HG02759 (cell line): Measurements from ENCODE around the gene BRMS1L.
"Not testable (repeated sequence)": the region's sequence is repeated elsewhere in the genome, so short reads cannot be mapped to it uniquely, and the experiment has no call there.

Source experiments
- ATAC-seq: cut with Tn5 transposase; IDR thresholded peaks from one replicate; pipeline ENCODE4 v1.9.1; 2021; ENCODE audit warnings: mild to moderate bottlenecking, moderate library complexity; ENCODE audit not compliant: unreplicated experiment

Gene BRMS1L

GRCh38 chr14:35826218-35826951, at the start of gene BRMS1L:
Gene BRMS1L (plus strand): TSS chr14:35826338. CDS start chr14:35826517, 179 bp downstream.
- peak; percentile 95 for ATAC-seq

GRCh38 chr14:35776823-35777222, 49.3 kb upstream of the BRMS1L start:
- ATAC-seq, result no peak

DNA sequence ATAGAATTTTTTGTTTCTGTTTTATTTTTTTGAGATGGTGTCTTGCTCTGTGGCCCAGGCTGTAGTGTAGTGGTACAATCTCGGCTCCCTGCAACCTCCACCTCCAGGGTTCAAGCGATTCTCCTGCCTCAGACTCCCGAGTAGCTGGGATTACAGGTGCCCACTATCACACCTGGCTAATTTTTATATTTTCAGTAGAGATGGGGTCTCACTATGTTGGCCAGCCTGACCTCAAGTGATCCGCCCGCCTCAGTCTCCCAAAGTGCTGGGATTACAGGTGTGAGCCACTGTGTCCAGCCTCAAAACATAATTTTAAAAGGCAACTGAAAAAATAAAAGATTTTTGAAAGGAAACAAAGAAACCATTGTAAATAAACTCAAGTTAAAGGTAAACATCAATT, 48.6 kb upstream of the BRMS1L start:
- ATAC-seq, result not testable (repeated sequence)

- ATAC-seq, result no peak
Observed at GRCh38 chr14:35779368-35779767, 46.8 kb upstream of the BRMS1L start.

DNA sequence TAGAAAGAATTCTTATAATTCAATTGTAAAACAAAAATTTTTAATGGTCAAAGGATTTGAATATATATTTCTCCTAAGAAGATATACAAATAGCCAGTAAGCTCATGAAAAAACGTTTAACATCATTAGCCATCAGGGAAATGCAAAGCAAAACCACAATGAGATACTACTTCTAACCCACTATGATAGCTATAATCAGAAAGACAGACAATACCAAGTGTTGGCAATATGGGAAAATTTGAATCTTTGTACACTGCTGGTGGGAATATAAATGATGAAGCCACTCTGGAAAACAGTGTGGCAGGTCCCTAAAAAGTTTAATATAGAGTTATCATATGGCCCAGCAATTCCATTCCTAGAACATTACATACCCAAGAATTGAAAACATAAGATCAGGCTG, 42.4 kb upstream of the BRMS1L start:
- ATAC-seq, result no peak

DNA sequence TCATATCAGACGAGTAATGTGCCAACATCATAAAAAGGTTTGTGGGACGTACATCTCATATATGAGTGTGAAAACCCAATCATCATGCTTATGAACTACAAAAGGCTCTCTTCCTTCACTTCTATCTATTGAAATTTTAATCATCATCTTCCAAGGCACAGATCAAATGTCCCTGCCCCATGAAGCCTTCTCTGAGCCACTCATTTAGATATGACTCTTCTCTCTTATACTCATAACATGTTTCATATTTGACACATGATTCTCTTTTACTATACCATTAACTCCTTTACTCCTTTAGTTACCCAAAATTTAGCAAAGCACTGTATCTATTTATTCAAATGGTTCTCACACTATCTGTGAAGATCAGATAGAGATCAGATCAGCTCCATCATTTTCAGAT, 39.3 kb upstream of the BRMS1L start:
- no peak for ATAC-seq

DNA sequence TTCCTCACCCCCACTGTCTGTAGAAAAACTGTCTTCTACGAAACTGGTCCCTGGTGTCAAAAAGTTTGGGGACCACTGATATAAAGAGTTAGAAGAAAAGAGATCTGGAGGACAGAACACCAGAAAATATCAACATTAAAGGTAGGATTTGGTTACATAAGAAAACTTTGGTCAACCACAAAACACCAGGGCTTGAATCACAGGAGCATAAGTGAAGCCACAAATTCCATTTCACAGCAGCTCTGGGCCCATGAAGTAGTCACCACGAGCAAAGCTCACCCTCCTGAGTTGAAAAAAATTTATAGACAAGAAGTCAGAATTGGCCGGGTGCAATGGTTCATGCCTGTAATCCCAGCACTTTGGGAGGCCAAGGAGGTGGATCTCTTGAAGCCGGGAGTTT, 36.5 kb upstream of the BRMS1L start:
- ATAC-seq, result no peak

GRCh38 chr14:35797796-35798195, 28.3 kb upstream of the BRMS1L start:
- no peak for ATAC-seq

- no peak for ATAC-seq
Observed at GRCh38 chr14:35806006-35806907, 19.9 kb upstream of the BRMS1L start.

GRCh38 chr14:35807131-35807961, 18.8 kb upstream of the BRMS1L start:
- ATAC-seq, result no peak

DNA sequence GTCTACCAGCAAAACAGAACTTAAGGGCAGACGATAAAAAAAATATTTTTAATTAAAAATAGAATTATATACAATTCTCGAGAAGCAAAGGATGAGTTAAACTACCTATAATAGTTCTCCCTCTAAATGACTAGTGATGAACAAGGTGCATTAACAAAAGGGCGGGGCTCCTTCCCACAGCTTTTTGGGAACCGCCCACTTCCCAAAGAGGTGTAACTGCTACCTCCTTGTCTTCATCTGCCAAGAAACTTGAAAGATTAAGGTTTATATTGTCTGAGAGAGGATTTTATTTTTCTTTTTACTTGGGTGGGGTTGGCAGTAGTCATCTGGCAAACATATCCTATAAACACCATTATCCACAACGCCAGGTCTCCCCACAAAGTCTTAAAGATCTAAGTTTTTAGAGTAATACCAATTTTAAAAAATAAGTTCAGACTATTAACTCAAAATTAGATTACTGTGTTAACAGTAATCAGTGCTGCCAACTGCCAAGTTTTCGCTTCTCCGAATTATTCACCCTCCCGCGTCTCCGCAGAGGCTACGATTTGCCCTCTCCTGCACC, 18.0 kb upstream of the BRMS1L start:
- ATAC-seq, result no peak

DNA sequence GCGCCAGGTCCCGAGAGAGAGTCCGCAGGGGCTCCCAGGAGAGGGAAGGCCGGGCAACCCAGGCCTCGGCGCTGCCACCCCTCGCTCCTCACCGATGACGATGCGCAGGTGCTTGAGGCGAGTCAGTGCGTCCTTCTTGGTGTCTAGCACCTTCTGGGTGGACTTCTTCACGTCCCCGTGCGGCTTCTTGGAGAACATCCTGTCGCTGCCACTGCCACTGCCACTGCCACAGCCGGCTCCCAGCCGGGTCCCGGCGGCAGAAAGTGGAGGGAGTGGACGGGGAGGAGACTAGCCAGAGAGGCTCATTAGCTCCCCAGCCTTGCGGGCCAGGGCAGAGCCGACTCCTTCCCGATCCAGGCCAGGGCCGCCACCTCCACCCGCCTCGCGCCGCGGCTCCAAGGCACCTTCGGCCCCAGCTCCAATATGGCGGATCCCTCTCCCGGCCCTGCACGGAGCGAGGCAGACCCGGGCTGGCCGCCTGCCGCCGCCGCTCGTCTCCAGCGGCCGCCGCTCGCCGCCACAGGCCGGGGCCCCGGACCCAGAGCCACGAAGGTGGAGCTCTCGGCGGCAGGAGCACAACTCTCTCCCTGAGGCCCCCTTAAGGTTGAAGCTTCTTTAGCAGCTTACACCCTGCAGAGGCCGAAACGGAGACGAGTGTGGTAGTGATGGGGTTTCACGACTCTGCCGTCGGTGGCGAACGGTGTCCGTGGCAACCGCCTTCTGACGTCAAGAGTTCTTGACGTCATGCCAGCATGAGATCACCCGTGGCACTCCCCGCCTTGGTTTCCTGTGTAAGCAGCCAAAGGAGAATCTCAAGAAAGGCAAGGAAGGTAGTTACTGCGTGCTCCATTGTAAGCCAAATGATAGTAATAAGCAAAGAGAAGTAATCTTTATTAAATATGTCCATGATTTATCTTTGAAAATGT, 17.2 kb upstream of the BRMS1L start, which contains the start of gene RALGAPA1:
TSS of gene RALGAPA1 (minus strand) at position 658 of the 926 bp plus-strand sequence. CDS start at position 198, 460 bp downstream.
- ATAC-seq, result peak; percentile 96

GRCh38 chr14:35809597-35809996, 16.5 kb upstream of the BRMS1L start:
- ATAC-seq, result no peak

- no peak for ATAC-seq
Observed at GRCh38 chr14:35810963-35811362, 15.2 kb upstream of the BRMS1L start.

DNA sequence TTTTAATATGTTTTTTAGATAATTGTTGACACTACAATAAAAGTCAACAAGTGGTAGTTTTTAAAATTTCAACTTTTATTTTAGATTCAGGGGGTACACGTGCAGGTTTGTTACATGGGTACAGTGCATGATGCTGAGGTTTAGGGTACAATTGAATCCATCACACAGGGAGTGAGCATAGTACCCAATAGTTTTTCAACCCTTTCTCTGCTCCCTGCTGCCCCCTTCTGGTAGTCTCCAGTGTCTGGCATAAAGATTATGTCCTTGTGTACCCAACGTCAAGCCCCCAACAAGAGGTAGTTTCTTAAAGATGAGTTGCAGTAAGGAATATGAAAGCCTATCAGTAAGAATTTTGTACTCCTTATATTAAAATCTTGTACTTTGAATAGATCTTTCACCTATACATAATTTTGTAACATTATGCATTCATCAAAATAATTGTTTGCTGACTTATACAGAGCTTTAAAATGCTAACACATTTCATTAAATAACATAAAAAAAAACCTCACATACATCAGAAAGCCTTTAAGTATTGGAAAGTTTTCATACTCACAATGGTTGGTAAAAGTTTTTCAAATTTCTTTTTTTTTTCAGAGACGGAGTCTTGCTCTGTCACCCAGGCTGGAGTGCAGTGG, 11.7 kb upstream of the BRMS1L start:
- peak; percentile 87 for ATAC-seq

- no peak for ATAC-seq
Observed at GRCh38 chr14:35818346-35819115, 7.6 kb upstream of the BRMS1L start.

DNA sequence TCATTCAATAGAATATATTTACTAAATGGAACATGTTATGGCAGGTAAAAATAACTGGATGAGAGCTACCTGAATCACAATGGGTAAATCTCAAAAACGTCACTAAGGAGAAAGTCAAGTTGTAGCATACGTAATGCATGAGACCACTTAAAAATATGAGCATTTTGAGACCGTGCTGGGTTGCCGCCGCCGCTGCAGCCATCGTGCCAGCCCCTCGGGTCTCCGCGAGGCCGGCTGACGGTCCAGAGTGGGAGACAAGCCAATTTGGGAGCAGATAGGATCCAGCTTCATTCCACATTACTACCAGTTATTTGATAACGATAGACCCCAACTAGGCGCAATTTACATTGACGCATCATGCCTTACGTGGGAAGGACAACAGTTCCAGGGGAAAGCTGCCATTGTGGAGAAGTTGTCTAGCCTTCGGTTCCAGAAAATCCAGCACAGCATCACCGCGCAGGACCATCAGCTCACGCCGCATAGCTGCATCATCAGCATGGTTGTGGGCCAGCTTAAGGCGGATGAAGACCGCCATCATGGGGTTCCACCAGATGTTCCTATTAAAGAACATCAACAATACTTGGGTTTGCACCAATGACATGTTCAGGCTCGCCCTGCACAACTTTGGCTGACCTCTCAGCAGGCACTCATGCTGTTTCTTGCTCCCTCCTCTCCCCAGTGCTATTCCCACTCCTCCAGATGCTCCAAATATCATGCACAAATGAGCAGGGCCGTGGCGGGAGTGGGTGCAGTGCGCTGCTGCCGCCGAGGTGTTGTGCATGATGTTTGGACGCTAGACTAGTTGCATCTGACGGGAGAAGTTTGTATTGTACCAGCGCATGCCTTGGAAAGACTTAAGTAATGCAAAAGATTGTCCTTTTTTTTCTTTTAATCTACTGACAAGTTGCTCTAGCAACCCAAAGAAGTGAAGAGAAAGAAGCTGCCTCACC, 6.3 kb upstream of the BRMS1L start:
- ATAC-seq, result no peak
